BLaER1 treated with 17β-estradiol and CSF1 and Interleukin-3, amounts not matched to agents 10 nM and 100 nM (cell line): ENCODE measurements around the gene OR1E2.
A peak's percentile ranks its signal among the peaks of the same experiment; 100 is the strongest.
"Not testable (repeated sequence)": the region's sequence is repeated elsewhere in the genome, so short reads cannot be mapped to it uniquely, and the experiment has no call there.

ENCODE experiments used
- H3K27ac ChIP-seq, 11 experiments: shearing (Covaris generic); formaldehyde crosslinking; 2 replicates each; pipeline ENCODE4 v1.8.1; 2022
- H3K27me3 ChIP-seq, 11 experiments: shearing (Covaris generic); formaldehyde crosslinking; 2 replicates each; pipeline ENCODE4 v1.8.1; 2022
- H3K36me3 ChIP-seq, 11 experiments: shearing (Covaris generic); formaldehyde crosslinking; 2 replicates each; pipeline ENCODE4 v1.8.1; 2022
- H3K4me1 ChIP-seq, 10 experiments: shearing (Covaris generic); formaldehyde crosslinking; 2 replicates each; pipeline ENCODE4 v1.8.1; 2022
- H3K4me2 ChIP-seq, 11 experiments: shearing (Covaris generic); formaldehyde crosslinking; 2 replicates each; pipeline ENCODE4 v1.8.1; 2022
- H3K4me3 ChIP-seq, 10 experiments: shearing (Covaris generic); formaldehyde crosslinking; 2 replicates each; pipeline ENCODE4 v1.8.1; 2022
- H3K9ac ChIP-seq, 11 experiments: shearing (Covaris generic); formaldehyde crosslinking; 2 replicates each; pipeline ENCODE4 v1.8.1; 2022
- H3K9me3 ChIP-seq, 11 experiments: shearing (Covaris generic); formaldehyde crosslinking; replicated peaks in 1 of 11; 2 replicates each; pipeline ENCODE4 v1.8.1; 2022
- H4K20me1 ChIP-seq, 11 experiments: shearing (Covaris generic); formaldehyde crosslinking; 2 replicates each; pipeline ENCODE4 v1.8.1; 2022
- Cebpa-rat ChIP-seq, 11 experiments: shearing (Covaris generic); IDR thresholded peaks; 2 replicates each; pipeline ENCODE4 v1.8.1; 2022

The OR1E2 gene

GRCh38 chr17:3433741-3434140, at the start of gene OR1E2:
OR1E2 (minus strand) TSS chr17:3433841; CDS start chr17:3433841, 0 bp downstream.
- no peaks in the 10 kb centered on the region for H3K36me3 ChIP-seq
- H3K9ac ChIP-seq, result no peak within 1 kb of the TSS
- H3K27ac ChIP-seq, result no peak within 1 kb of the TSS
- TF ChIP-seq Cebpa-rat (IDR thresholded peaks at IDR 0.05), result no peak
- peaks cover 4 to 30% (median 8%) of the 10 kb centered on the region in 11 experiments; a peak in 11 of 22 replicates for H3K9me3 ChIP-seq
- H3K4me1 ChIP-seq, result no peaks in the 10 kb centered on the region
- H3K4me3 ChIP-seq, result no peak within 1 kb of the TSS
- H3K4me2 ChIP-seq, result no peak within 1 kb of the TSS
- H3K27me3 ChIP-seq, result no peaks in the 10 kb centered on the region
- no peaks in the 10 kb centered on the region for H4K20me1 ChIP-seq

- TF ChIP-seq Cebpa-rat (IDR thresholded peaks at IDR 0.05), result no peak
- Histone ChIP-seq H3K27me3 (no peaks in the 10 kb centered on the region), H3K4me3 (no peak overlapping the region), H3K9me3 (no peaks in the 10 kb centered on the region), H3K27ac (no peak overlapping the region), H3K4me1 (no peaks in the 10 kb centered on the region), H3K9ac (no peak overlapping the region), H3K36me3 (no peaks in the 10 kb centered on the region), H4K20me1 (no peaks in the 10 kb centered on the region), H3K4me2 (no peak overlapping the region)
These were observed 49.2 kb upstream of the OR1E2 start for GRCh38 chr17:3482852-3483251.

- no peaks in the 10 kb centered on the region for H3K9me3 ChIP-seq
These were observed 46.3 kb upstream of the OR1E2 start for GRCh38 chr17:3479988-3480387.

GRCh38 chr17:3475812-3476610, 42.4 kb upstream of the OR1E2 start, which contains the start of gene ASPA:
ASPA (plus strand) TSS chr17:3475997; CDS start chr17:3476160, 163 bp downstream.
- Histone ChIP-seq H3K36me3 (no peaks in the 10 kb centered on the region), H3K27ac (peak within 1 kb of the TSS in 1 of 11 experiments; percentile 45; a peak in 2 of 22 replicates), H3K27me3 (no peaks in the 10 kb centered on the region), H3K9me3 (peaks cover 10 to 14% (median 13%) of the 10 kb centered on the region in 11 experiments; a peak in 21 of 22 replicates), H3K9ac (no peak within 1 kb of the TSS), H3K4me1 (peaks cover 0 to 5% (median 0%) of the 10 kb centered on the region in 10 experiments; a peak in 1 of 20 replicates), H3K4me2 (no peak within 1 kb of the TSS), H4K20me1 (no peaks in the 10 kb centered on the region), H3K4me3 (no peak within 1 kb of the TSS)
- TF ChIP-seq Cebpa-rat (IDR thresholded peaks at IDR 0.05), result no peak

More at GRCh38 chr17:3479988-3480387, 46.3 kb upstream of the OR1E2 start:
- no peaks in the 10 kb centered on the region for H3K27me3 ChIP-seq
- no peaks in the 10 kb centered on the region for H3K4me1 ChIP-seq
- H3K4me3 ChIP-seq, result no peak overlapping the region
- no peak overlapping the region for H3K9ac ChIP-seq
- no peak overlapping the region for H3K27ac ChIP-seq
- no peaks in the 10 kb centered on the region for H4K20me1 ChIP-seq
- H3K4me2 ChIP-seq, result no peak overlapping the region
- TF ChIP-seq Cebpa-rat (IDR thresholded peaks at IDR 0.05), result no peak
- no peaks in the 10 kb centered on the region for H3K36me3 ChIP-seq

- Histone ChIP-seq H3K9ac (no peak overlapping the region), H4K20me1 (no peaks in the 10 kb centered on the region), H3K27ac (no peak overlapping the region), H3K4me1 (peaks cover 0 to 5% (median 0%) of the 10 kb centered on the region in 10 experiments; a peak in 1 of 20 replicates), H3K36me3 (no peaks in the 10 kb centered on the region), H3K4me2 (no peak overlapping the region), H3K9me3 (peaks cover 10 to 15% (median 13%) of the 10 kb centered on the region in 11 experiments; a peak in 21 of 22 replicates), H3K27me3 (no peaks in the 10 kb centered on the region), H3K4me3 (no peak overlapping the region)
- TF ChIP-seq Cebpa-rat (IDR thresholded peaks at IDR 0.05), result no peak
These were observed 41.6 kb upstream of the OR1E2 start for GRCh38 chr17:3475251-3475685.

- H3K4me3 ChIP-seq, result no peak overlapping the region
- H3K27me3 ChIP-seq, result no peaks in the 10 kb centered on the region
- peaks cover 0 to 5% (median 0%) of the 10 kb centered on the region in 10 experiments; a peak in 1 of 20 replicates for H3K4me1 ChIP-seq
- no peaks in the 10 kb centered on the region for H3K36me3 ChIP-seq
- 0 out of 22 replicates have a peak overlapping the region, but pooled peaks of 1 of the 11 experiments have one; percentile 1 for H3K4me2 ChIP-seq
- H3K9me3 ChIP-seq, result peaks cover 10 to 15% (median 13%) of the 10 kb centered on the region in 11 experiments; a peak in 21 of 22 replicates
- H3K27ac ChIP-seq, result peak overlapping the region in 2 of 11 experiments; percentile 24 to 45; a peak in 2 of 22 replicates
- no peak for TF ChIP-seq Cebpa-rat (IDR thresholded peaks at IDR 0.05)
- H4K20me1 ChIP-seq, result no peaks in the 10 kb centered on the region
- no peak overlapping the region for H3K9ac ChIP-seq
These were observed 40.6 kb upstream of the OR1E2 start for GRCh38 chr17:3474212-3474611.

GRCh38 chr17:3472137-3472536, 38.5 kb upstream of the OR1E2 start:
- Histone ChIP-seq H3K9me3 (peaks cover 10 to 15% (median 13%) of the 10 kb centered on the region in 11 experiments; a peak in 21 of 22 replicates), H3K4me2 (no peak overlapping the region), H3K27ac (no peak overlapping the region), H3K27me3 (no peaks in the 10 kb centered on the region), H3K4me3 (no peak overlapping the region), H3K9ac (no peak overlapping the region), H3K36me3 (no peaks in the 10 kb centered on the region), H4K20me1 (no peaks in the 10 kb centered on the region), H3K4me1 (peaks cover 0 to 5% (median 0%) of the 10 kb centered on the region in 10 experiments; a peak in 1 of 20 replicates)
- no peak for TF ChIP-seq Cebpa-rat (IDR thresholded peaks at IDR 0.05)

GRCh38 chr17:3471599-3471998, 38.0 kb upstream of the OR1E2 start, which contains the start of gene SPATA22:
SPATA22 (minus strand) TSS chr17:3471819; CDS start chr17:3469325, 2,494 bp downstream.
- no peak for TF ChIP-seq Cebpa-rat (IDR thresholded peaks at IDR 0.05)
- Histone ChIP-seq H3K4me1 (peaks cover 0 to 5% (median 0%) of the 10 kb centered on the region in 10 experiments; a peak in 1 of 20 replicates), H3K9me3 (peaks cover 10 to 15% (median 13%) of the 10 kb centered on the region in 11 experiments; a peak in 21 of 22 replicates), H3K4me2 (no peak within 1 kb of the TSS), H4K20me1 (no peaks in the 10 kb centered on the region), H3K27ac (no peak within 1 kb of the TSS), H3K9ac (no peak within 1 kb of the TSS), H3K27me3 (no peaks in the 10 kb centered on the region), H3K4me3 (no peak within 1 kb of the TSS), H3K36me3 (no peaks in the 10 kb centered on the region)

GRCh38 chr17:3469529-3469928, 35.9 kb upstream of the OR1E2 start:
- Histone ChIP-seq H3K4me3 (no peak overlapping the region), H3K4me1 (peaks cover 0 to 5% (median 0%) of the 10 kb centered on the region in 10 experiments; a peak in 1 of 20 replicates), H3K9ac (no peak overlapping the region), H3K27ac (no peak overlapping the region), H4K20me1 (no peaks in the 10 kb centered on the region), H3K9me3 (peaks cover 10 to 15% (median 13%) of the 10 kb centered on the region in 11 experiments; a peak in 21 of 22 replicates), H3K4me2 (no peak overlapping the region), H3K27me3 (no peaks in the 10 kb centered on the region), H3K36me3 (no peaks in the 10 kb centered on the region)
- TF ChIP-seq Cebpa-rat (IDR thresholded peaks at IDR 0.05), result no peak

- H3K4me2 ChIP-seq, H3K4me1 ChIP-seq, H4K20me1 ChIP-seq, H3K36me3 ChIP-seq, H3K27me3 ChIP-seq, H3K4me3 ChIP-seq, H3K27ac ChIP-seq, H3K9ac ChIP-seq: not testable (repeated sequence)
- H3K9me3 ChIP-seq, result peaks cover under 1 to 10% (median 4%) of the 10 kb centered on the region in 11 experiments; a peak in 19 of 22 replicates
These were observed 32.7 kb upstream of the OR1E2 start for GRCh38 chr17:3466355-3466754.
